GM21786 (cell line): ENCODE measurements around the gene SPATA24.
"Not testable (repeated sequence)": the region's sequence is repeated elsewhere in the genome, so short reads cannot be mapped to it uniquely, and the experiment has no call there.

Source experiments
- ATAC-seq: cut with Tn5 transposase; IDR thresholded peaks from one replicate; pipeline ENCODE4 v1.9.1; 2021; ENCODE audit not compliant: unreplicated experiment

The SPATA24 gene

GRCh38 chr5:139395844-139396640 is 7.8 kb downstream of the SPATA24 start:
- ATAC-seq = no peak

GRCh38 chr5:139394654-139395566 is 9.0 kb downstream of the SPATA24 start, which contains the start of gene PROB1:
Gene PROB1 (minus strand): TSS chr5:139395104. CDS start chr5:139395081, 23 bp downstream.
- ATAC-seq = no peak

GRCh38 chr5:139394123-139394653 is 9.7 kb downstream of the SPATA24 start:
- no peak for ATAC-seq

- no peak for ATAC-seq
Observed at GRCh38 chr5:139393497-139394122, 10.3 kb downstream of the SPATA24 start.

DNA sequence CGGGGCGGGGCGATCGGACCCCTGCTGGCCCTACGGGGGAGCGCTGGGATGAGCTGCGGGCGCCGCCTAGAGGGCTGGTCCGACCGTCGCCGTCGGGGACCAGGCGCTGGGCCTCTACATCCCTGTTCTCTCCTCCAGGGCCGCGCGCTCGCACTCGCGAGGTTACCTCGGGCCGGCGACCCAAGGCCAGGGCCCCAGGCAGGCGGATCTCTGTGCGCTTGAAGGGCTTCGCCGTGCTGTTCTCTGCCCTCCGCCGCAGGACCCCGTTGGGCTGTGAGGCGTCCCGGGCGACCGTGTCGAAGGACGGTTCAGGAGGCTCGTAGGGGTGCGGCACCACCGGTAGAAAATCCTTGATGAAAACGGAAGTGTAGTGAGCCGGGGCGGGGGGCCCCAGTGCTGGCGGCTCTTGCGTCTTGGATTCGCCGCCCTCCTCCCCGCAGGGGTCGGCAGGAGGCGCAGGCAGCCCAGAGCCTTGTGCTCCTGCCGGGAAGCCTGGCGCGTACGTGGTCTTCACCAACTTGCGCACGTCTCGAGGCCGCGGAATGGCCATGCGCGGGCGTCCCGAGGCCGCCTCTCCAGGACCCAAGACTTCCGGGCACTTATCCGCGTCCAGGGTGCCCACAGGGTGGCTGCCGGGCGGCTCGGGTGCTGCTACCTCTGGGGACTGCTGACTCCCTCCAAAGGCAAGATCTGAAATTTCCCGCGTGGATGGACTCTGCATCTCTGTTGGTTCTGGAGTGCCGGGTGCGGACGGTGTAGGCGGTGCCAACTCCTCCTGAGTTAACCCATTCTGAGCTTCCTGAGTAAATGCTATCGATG is 11.0 kb downstream of the SPATA24 start:
- peak; percentile 36 for ATAC-seq

DNA sequence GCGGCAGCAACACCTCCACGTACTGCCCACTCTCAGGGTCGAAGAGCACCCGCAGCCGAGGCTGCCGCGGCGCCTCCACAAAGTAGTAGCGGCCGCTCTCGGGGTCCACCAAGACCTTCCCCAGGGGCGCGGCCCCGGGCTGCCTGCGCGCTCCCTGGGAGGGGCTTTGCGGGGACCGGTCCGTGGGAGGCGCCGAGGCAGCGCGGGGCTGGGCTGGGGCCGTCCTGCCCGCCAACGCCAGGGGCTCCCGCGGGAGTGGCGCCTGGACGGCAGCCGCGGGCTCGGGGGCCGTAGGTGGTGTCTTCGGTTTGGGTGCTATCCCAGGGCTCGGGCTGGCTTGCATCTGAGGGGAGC is 11.6 kb downstream of the SPATA24 start:
- ATAC-seq = no peak

DNA sequence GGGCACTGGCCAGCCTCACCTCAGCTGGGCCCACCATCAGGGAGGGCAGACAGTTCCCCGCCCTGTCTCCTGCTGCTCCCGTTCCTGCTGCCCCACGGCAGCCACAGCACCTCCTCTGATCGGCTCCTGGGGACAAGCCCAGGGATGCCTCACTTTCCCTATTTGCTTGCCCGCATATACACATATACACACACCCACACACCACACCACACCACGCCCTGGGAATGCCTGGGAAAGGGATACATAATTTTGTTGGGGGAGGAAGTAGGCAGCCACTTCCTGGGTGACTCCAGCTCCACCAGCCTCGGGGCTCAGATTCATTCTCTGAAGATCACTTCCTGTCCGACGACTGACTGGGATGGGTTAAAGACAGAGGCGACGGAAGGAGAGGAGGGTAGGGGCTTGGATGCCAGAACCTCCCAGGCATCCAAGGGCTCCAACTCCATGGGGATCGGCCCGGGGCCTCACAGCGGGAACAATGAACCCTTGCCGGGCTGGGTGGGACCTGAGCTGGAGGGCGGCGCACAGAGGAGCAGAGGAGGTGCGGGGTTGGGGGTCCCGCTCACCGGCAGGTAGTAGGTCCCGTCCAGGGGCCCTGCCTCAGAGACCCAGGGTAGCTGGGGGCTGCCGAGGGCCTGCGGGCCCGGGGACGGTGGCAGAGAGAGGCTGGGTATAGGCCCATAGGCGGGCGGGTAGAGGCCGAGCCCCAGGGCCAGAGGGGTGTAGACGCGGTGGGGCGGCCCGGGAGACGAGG is 12.1 kb downstream of the SPATA24 start:
- ATAC-seq = no peak

DNA sequence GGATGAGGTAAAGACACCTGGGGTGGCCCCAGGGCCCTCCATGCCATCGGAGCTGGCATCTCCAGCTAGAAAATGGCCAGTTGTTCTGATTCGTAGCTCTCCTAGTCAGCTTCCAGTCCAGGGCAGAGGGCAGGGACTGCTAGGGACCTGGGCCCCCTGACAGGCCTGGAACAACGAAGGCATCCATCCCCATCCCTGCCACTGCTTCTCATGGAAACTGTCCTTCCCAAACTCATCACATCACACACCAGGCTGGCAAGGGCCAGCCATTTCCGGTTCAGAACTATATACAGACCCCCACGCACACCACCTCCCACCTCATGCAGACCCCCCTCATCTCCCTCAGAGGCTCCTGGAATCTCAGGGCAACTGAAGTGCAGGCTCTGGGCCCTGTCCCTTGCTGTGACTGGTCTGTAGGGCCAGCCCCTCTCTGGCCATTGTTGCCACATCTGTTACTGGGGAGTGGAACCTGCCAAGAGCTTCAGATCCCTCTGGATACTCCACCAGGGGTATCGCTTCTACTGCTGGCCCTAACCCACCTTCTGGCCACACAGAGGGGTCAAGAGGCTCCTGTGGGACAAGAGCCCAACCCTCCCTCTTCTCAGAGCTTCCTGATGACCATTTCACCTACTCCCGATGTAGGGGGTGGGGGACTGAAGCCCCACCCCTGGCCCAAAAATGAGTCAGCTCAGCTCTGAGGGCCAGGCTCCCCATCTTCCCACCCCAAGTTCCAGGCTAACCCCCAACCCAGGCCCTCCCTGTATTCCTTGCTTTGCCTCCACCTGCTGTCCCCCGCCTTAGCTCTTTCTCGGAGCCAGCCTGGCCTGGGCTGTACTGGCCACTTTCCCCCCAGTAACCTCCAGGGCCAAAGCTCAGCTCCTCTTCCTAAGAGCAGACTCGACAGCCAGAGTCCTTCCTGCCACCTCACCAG is 13.0 kb downstream of the SPATA24 start:
- ATAC-seq = no peak

DNA sequence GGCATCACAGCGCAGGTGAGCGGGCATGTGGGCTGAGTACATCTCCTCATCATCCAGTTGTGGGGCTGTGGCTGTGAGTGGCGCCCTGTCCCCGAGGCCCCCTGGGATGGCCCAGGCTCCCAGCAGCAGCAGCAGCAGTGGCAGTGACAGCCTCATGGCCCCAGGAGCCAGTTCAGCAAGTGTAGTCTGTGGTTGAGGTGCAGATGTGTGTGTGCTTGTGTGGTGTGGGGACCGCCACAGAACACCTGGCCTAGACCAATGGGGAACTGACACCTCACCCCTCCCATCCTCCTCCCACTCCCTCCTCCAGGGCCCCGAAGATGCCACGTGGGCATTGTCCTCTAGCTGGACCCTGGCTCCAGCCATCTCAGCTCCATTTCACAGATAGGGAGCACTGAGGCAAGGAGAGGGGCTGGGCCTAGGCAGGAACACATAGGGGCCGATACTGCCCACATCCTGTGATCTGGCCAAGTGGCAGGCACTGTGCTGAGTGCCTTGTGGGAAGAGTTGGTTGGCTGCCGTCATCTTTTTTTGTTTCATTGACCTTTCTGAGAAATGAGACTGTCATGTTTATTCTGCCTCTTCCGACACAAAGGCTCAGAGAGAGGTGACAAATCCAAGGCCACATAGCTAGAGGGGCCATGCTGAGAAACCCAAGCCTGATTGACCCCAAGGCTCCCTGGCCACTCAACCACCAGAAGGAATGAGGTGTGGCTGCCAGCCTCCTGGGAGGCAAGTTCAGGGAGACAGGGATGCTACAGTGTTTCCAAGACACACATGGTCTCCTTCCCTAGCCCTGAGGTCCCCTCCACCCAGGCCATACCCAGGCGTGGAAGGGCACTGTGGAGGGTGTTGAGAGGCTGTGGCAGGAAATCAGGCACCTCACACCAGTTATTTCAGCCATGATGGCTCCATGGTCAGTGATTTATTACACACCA is 13.9 kb downstream of the SPATA24 start, which contains the start of gene MZB1:
TSS of gene MZB1 (minus strand) at position 213 of the 938 bp plus-strand sequence. CDS start at position 156, 57 bp downstream.
- ATAC-seq = peak; percentile 38

- ATAC-seq = no peak
Observed at GRCh38 chr5:139388198-139388821, 15.6 kb downstream of the SPATA24 start.

DNA sequence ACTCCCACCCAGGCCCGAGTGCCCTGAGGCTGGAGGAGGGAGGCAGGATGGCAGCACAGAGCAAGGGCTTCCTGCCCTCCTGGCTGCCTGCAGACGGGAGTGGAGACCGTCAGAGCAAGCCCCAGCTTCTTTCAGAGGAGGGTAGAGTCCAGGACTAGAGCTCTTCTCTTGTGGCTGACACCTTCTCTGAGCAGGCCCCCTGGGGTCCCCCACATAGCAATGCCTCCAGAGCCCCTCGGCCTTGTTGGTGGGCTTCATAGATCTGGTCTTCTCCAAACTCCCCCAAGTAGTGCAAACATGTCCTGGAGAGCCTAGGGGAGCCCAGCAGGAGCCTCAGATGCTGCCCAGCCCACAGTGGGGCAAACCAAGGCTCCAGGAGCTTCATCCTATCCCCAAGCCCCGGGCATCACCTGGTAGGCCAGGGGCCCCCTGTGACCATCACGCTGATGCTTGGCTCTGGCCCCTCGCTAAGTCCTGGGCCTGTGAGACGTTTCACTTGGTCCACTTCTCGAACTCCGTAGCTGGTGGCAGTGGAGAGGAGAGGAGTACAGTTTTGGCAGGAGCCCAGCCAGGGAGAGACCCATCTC is 16.2 kb downstream of the SPATA24 start:
- ATAC-seq = no peak

DNA sequence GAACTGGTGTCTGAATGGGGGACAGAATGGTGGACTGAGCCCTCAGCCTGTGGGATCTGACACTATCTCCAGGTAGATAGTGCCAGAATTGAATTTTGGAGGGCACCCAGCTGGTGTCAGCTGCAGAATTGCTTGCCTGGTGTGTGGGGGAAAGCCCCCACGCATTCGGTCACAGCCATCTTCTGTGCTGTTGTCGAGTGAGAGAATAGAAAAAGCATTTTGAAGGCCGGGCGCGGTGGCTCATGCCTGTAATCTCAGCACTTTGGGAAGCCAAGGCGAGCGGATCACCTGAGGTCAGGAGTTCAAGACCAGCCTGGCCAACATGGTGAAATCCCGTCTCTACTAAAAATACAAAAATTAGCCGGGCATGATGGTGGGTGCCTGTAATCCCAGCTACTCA is 16.9 kb downstream of the SPATA24 start:
- ATAC-seq = not testable (repeated sequence)

DNA sequence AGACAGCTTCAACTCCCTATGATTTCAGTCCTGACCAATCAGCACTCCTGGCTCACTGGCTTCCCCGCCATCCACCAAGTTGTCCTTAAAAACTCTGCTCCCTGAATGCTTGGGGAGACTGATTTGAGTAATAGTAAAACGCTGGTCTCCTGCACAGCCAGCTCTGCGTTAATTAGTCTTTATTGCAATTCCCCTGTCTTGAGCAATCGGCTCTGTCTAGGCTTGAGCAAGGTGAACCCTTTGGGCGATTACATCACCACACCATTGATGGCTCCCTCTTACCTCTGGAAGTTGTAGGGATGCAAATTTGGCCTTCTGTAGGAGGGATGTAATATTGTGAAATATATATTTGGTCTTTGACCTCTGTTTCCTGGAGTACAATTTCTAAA is 17.8 kb downstream of the SPATA24 start:
- no peak for ATAC-seq

DNA sequence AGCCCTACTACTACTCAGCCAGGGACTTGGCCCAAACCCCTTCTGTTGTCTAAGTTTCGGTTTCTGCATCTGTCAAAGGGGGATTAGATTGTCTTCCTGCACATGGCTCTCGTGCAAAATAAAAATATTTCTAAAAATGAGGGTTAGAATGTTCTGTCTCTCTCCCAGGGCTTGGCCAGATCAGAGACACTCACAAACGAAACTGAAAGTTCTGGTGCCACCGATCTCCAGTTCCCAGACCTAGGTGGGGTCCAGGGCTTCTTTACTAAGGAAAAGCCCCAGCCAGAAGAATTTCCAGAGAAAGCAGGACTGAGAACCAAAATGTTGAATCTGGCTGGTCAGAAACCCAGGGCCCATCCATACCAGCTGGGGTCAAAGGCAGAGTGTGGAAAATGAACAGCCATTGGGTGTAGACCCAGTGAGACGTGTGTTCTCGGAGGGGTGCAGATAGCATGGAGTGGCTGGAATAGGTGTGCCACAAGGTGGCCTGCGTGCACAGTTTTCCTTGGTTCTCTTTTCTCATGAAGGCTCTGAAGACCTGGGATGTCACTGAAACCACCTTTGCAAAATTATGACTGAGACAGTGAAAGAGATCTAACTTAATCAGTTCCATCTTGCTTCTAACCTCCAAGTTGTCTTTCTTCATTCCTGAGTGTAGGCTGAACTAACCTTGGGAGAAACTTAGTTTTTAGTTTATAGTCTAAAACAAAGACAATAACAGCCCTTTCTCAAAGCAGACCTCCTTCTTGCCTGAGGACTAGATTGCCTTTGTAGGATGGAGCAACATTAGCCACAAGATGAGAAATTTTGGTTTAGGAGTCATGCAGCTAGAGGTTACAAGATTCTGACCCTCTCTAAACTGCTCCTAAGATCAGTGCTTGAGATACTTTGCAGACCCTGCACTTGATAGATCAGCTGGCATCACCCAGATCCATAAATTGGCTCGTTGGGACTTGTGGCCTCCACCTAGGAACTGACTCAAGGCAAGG is 18.5 kb downstream of the SPATA24 start:
- peak; percentile 25 for ATAC-seq

GRCh38 chr5:139384591-139385051 is 19.3 kb downstream of the SPATA24 start:
- ATAC-seq = peak; percentile 1
